Peyer's patch (tissue), 4 donors: ENCODE results near the gene NCOA5. TPM values are rescaled to one million over a fixed set of nuclear protein-coding genes. Genes with fewer than 3 reads are reported as not detected.

Experiments used
- DNase-seq, 3 donors: peaks; one replicate each; pipeline ENCODE4 v3.0.0-alpha.2; 2017 to 2019
- H3K27ac ChIP-seq, 4 donors: fragments of 200-600 bp; sonication (generic); one replicate each; pipeline ENCODE4 v1.5.1; 2016 to 2019
- H3K27me3 ChIP-seq, 2 donors: fragments of 200-600 bp; sonication (generic); one replicate each; pipeline ENCODE4 v1.5.1; 2019
- H3K36me3 ChIP-seq, 3 donors: fragments of 200-600 bp; sonication (generic); one replicate each; pipeline ENCODE4 v1.5.1; 2016 to 2019
- H3K4me1 ChIP-seq, 4 donors: fragments of 200-600 bp; sonication (generic); one replicate each; pipeline ENCODE4 v1.5.1; 2016 to 2019
- H3K4me3 ChIP-seq, 4 donors: fragments of 200-600 bp; sonication (generic); 1 replicate in 3 of 4; 2 replicates in 1 of 4; pipeline ENCODE4 v1.5.1; 2016 to 2019; ENCODE audit warnings: mild to moderate bottlenecking in 1 of 4
- H3K9me3 ChIP-seq, 4 donors: fragments of 200-600 bp; sonication (generic); one replicate each; pipeline ENCODE4 v1.5.1; 2016 to 2019; ENCODE audit warnings: mild to moderate bottlenecking in 1 of 4
- CTCF ChIP-seq, 6 experiments: fragments of 450-650 bp in 4 of 6; fragments of 200-600 bp in 2 of 6; sonication (generic) in 1 of 6; IDR thresholded peaks; one replicate each; pipeline ENCODE4 v1.5.1; 2017 to 2019; ENCODE audit warnings: antibody characterized with exemption in 6 of 6, mild to moderate bottlenecking in 3 of 6, moderate library complexity in 1 of 6
- POLR2A ChIP-seq, 2 donors: fragments of 450-650 bp; IDR thresholded peaks; one replicate each; pipeline ENCODE4 v1.5.1; 2017; ENCODE audit warnings: antibody characterized with exemption in 2 of 2, mild to moderate bottlenecking in 2 of 2, moderate library complexity in 2 of 2
- total RNA-seq, 4 donors: library from RNA; depleted of rRNA; stranded (reverse); fragments of >200 nt; gene quantifications; one replicate each; pipeline ENCODE4 v1.1.0, GENCODE V29; 2016

Gene NCOA5
- total RNA-seq, 4 donors from 2014 or later: 20.5 to 65.2 (median 24.9) TPM

- no peak for DNase-seq
- Histone ChIP-seq H3K9me3 (peaks cover 0 to 6% (median 0%) of the 10 kb centered on the region in 4 donors), H3K36me3 (peaks cover 0 to 61% (median 0%) of the 10 kb centered on the region in 3 donors), H3K4me1 (peaks cover 0 to 24% (median 8%) of the 10 kb centered on the region in 4 donors), H3K27me3 (no peaks in the 10 kb centered on the region), H3K27ac (no peak overlapping the region), H3K4me3 (no peak overlapping the region)
- TF ChIP-seq POLR2A (IDR thresholded peaks at IDR 0.05): no peak
- TF ChIP-seq CTCF (IDR thresholded peaks at IDR 0.05): no peak
These were observed 28.8 kb downstream of the NCOA5 start for GRCh38 chr20:46060975-46061374.

- TF ChIP-seq POLR2A (IDR thresholded peaks at IDR 0.05) (no peak), CTCF (IDR thresholded peaks at IDR 0.05) (no peak)
- no peaks in the 10 kb centered on the region for H3K27me3 ChIP-seq
- H3K36me3 ChIP-seq: peaks cover 0 to 55% (median 0%) of the 10 kb centered on the region in 3 donors
- DNase-seq: no peak
- H3K9me3 ChIP-seq: peaks cover 0 to 6% (median 0%) of the 10 kb centered on the region in 4 donors
- H3K27ac ChIP-seq: no peak overlapping the region
- H3K4me3 ChIP-seq: no peak overlapping the region
- H3K4me1 ChIP-seq: peaks cover 0 to 24% (median 8%) of the 10 kb centered on the region in 4 donors
These were observed 29.4 kb downstream of the NCOA5 start for GRCh38 chr20:46060301-46060881.

- no peak for DNase-seq
- Histone ChIP-seq H3K4me1 (peaks cover 0 to 24% (median 8%) of the 10 kb centered on the region in 4 donors), H3K27ac (no peak overlapping the region), H3K27me3 (no peaks in the 10 kb centered on the region), H3K9me3 (peaks cover 0 to 6% (median 0%) of the 10 kb centered on the region in 4 donors), H3K4me3 (peak overlapping the region in 2 of 4 donors; percentile 9 to 10), H3K36me3 (peaks cover 0 to 39% (median 0%) of the 10 kb centered on the region in 3 donors)
- TF ChIP-seq POLR2A (IDR thresholded peaks at IDR 0.05) (no peak), CTCF (IDR thresholded peaks at IDR 0.05) (no peak)
These were observed 31.0 kb downstream of the NCOA5 start for GRCh38 chr20:46058599-46059281.

GRCh38 chr20:46057856-46058598, 31.7 kb downstream of the NCOA5 start:
- DNase-seq: peak in 2 of 3 donors; percentile 20 to 54
- Histone ChIP-seq H3K27me3 (no peaks in the 10 kb centered on the region), H3K27ac (no peak overlapping the region), H3K9me3 (peaks cover 0 to 6% (median 0%) of the 10 kb centered on the region in 4 donors), H3K4me1 (peaks cover 0 to 24% (median 8%) of the 10 kb centered on the region in 4 donors), H3K36me3 (peaks cover 0 to 31% (median 0%) of the 10 kb centered on the region in 3 donors), H3K4me3 (peak overlapping the region in 2 of 4 donors; percentile 9 to 10)
- TF ChIP-seq POLR2A (IDR thresholded peaks at IDR 0.05): no peak
- TF ChIP-seq CTCF (IDR thresholded peaks at IDR 0.05): peak in 1 of 6 experiments; percentile 13

- DNase-seq: no peak
- TF ChIP-seq CTCF (IDR thresholded peaks at IDR 0.05) (no peak), POLR2A (IDR thresholded peaks at IDR 0.05) (no peak)
- no peak overlapping the region for H3K4me3 ChIP-seq
- no peaks in the 10 kb centered on the region for H3K27me3 ChIP-seq
- peaks cover 0 to 24% (median 8%) of the 10 kb centered on the region in 4 donors for H3K4me1 ChIP-seq
- peaks cover 0 to 23% (median 0%) of the 10 kb centered on the region in 3 donors for H3K36me3 ChIP-seq
- no peak overlapping the region for H3K27ac ChIP-seq
- H3K9me3 ChIP-seq: peaks cover 0 to 6% (median 0%) of the 10 kb centered on the region in 4 donors
These were observed 32.5 kb downstream of the NCOA5 start for GRCh38 chr20:46056970-46057855.
